ENCODE results near the gene NLGN3. TPM values are rescaled to one million over a fixed set of nuclear protein-coding genes. Genes with fewer than 3 reads are reported as not detected.

NLGN3 gene
- total and polyA plus RNA-seq, 2 donors (not counting 3 experiments of a cell fraction or from before 2014, with no cell fraction given): 0.37 to 0.40 TPM

- TF ChIP-seq POLR2A (IDR thresholded peaks at IDR 0.05; ENCODE audit: low read depth, low read length): no peak
- TF ChIP-seq GATA2 (IDR thresholded peaks at IDR 0.05; ENCODE audit: insufficient read depth, insufficient read length, low read depth, low read length): no peak
- TF ChIP-seq EZH2 (IDR thresholded peaks at IDR 0.05; ENCODE audit: borderline replicate concordance, low read depth, low read length, severe bottlenecking): no peak
- TF ChIP-seq, protein P1, sequence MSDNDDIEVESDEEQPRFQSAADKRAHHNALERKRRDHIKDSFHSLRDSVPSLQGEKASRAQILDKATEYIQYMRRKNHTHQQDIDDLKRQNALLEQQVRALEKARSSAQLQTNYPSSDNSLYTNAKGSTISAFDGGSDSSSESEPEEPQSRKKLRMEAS (IDR thresholded peaks at IDR 0.05; ENCODE audit: insufficient read depth, insufficient read length): no peak
- no peak for TF ChIP-seq JUN (IDR thresholded peaks at IDR 0.05; ENCODE audit: borderline replicate concordance, insufficient read depth, insufficient read length, low read depth)
- TF ChIP-seq FOS (IDR thresholded peaks at IDR 0.05; ENCODE audit: borderline replicate concordance, insufficient read depth, low read length): no peak
- TF ChIP-seq MYC (IDR thresholded peaks at IDR 0.05; ENCODE audit: low read depth, low read length): no peak
- TF ChIP-seq, protein P2, sequence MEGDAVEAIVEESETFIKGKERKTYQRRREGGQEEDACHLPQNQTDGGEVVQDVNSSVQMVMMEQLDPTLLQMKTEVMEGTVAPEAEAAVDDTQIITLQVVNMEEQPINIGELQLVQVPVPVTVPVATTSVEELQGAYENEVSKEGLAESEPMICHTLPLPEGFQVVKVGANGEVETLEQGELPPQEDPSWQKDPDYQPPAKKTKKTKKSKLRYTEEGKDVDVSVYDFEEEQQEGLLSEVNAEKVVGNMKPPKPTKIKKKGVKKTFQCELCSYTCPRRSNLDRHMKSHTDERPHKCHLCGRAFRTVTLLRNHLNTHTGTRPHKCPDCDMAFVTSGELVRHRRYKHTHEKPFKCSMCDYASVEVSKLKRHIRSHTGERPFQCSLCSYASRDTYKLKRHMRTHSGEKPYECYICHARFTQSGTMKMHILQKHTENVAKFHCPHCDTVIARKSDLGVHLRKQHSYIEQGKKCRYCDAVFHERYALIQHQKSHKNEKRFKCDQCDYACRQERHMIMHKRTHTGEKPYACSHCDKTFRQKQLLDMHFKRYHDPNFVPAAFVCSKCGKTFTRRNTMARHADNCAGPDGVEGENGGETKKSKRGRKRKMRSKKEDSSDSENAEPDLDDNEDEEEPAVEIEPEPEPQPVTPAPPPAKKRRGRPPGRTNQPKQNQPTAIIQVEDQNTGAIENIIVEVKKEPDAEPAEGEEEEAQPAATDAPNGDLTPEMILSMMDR (IDR thresholded peaks at IDR 0.05; ENCODE audit: extremely low read depth in 1 of 2, insufficient read depth in 1 of 2, low read depth in 1 of 2, low read length in 2 of 2): no peak
- no peak for TF ChIP-seq POLR2AphosphoS5 (IDR thresholded peaks at IDR 0.05; ENCODE audit: insufficient read depth, low read depth, low read length)
- peak overlapping the region; percentile 38 for H3K27ac ChIP-seq (ENCODE audit: insufficient read depth, low read depth, low read length)
- POLR2A ChIA-PET: interaction anchor here (1.7 kb wide), 1 partner anchor 102 kb away, joined by 5 read pairs; the partner anchor contains the start of gene NONO
- H3K36me3 ChIP-seq (ENCODE audit: control insufficient read depth in 2 of 2, extremely low read depth in 1 of 2, insufficient read depth in 2 of 2, low read length in 2 of 2): no peaks in the 10 kb centered on the region
- H3K9me1 ChIP-seq (replicated peaks; ENCODE audit: control insufficient read depth, extremely low read depth, insufficient read depth, low read length): no peaks in the 10 kb centered on the region
- no peak for FAIRE-seq
- H3K4me3 ChIP-seq (replicated peaks in 1 of 3; ENCODE audit: insufficient read depth in 1 of 3, low read depth in 1 of 3, low read length in 3 of 3): peak overlapping the region in 2 of 3 experiments; percentile 33 to 55
- H2AFZ ChIP-seq (ENCODE audit: low read depth, low read length): peak overlapping the region; percentile 81
- CTCF ChIA-PET: interaction anchor here (1.0 to 3.3 kb wide), 3 partner anchors 53 to 412 kb away, joined by 3 to 18 read pairs (median 7); no protein-coding TSS in a partner anchor
- BruUV-seq (replicated peaks): TSS peak; percentile 94
- H3K4me1 ChIP-seq (ENCODE audit: control insufficient read depth, extremely low read depth, insufficient read depth, low read length): peaks cover 7% of the 10 kb centered on the region
- no peaks in the 10 kb centered on the region for H3K27me3 ChIP-seq (ENCODE audit: control insufficient read depth in 2 of 2, insufficient read depth in 2 of 2, low read length in 2 of 2)
- no peaks in the 10 kb centered on the region for H4K20me1 ChIP-seq (replicated peaks; ENCODE audit: control insufficient read depth, extremely low read depth, insufficient read depth, low read length)
- peak overlapping the region; percentile 56 for H3K9ac ChIP-seq (replicated peaks; ENCODE audit: extremely low read depth, insufficient read depth, low read length)
- no peak for DNase-seq (ENCODE audit: low read depth, low spot score)
- peak overlapping the region; percentile 90 for H3K4me2 ChIP-seq (ENCODE audit: insufficient read depth, low read length)
- H3K9me3 ChIP-seq (replicated peaks; ENCODE audit: control insufficient read depth, insufficient read depth, low read length): no peaks in the 10 kb centered on the region
- intact Hi-C loops (cut with micrococcal nuclease): loop anchor here (5.0 kb wide), 1 partner anchor 186 kb away; the partner anchor contains the start of gene TAF1
- dilution Hi-C loops (cut with MboI; ENCODE audit: extremely low pct_ligation_motif_present, low sequenced_read_pairs): no loop called here
- no peaks in the 10 kb centered on the region for H3K79me2 ChIP-seq (ENCODE audit: control insufficient read depth, insufficient read depth, low read length)
Measured at GRCh38 chrX:71181558-71181909, 36.9 kb downstream of the NLGN3 start.
